Stimulated activated CD4-positive, alpha-beta T cell treated with anti-CD3 and anti-CD28 coated beads, Interleukin-12 subunit alpha, Interleukin-12 subunit beta, amount 100 ng/mL, for 24 hours (primary cell): ENCODE results near the gene USP19.
A peak's percentile ranks its signal among the peaks of the same experiment; 100 is the strongest.

ENCODE experiments used
- DNase-seq, 2 experiments: peaks; one replicate each; pipeline ENCODE4 v3.0.0-alpha.2; 2020; ENCODE audit warnings: low read depth in 2 of 2

The USP19 gene

GRCh38 chr3:49104427-49105291, 16.0 kb downstream of the USP19 start, which contains the start of gene QARS1:
QARS1 (minus strand) TSS chr3:49104757; CDS start chr3:49104733, 24 bp downstream.
- DNase-seq: peak; percentile 77 to 87

GRCh38 chr3:49104052-49104426, 16.6 kb downstream of the USP19 start:
- DNase-seq: no peak

GRCh38 chr3:49100046-49100615, 20.5 kb downstream of the USP19 start:
- DNase-seq: no peak

- DNase-seq: no peak
Observed at GRCh38 chr3:49098910-49099630, 21.6 kb downstream of the USP19 start.

GRCh38 chr3:49098429-49098828, 22.2 kb downstream of the USP19 start:
- no peak for DNase-seq

- peak; percentile 88 to 95 for DNase-seq
Observed at GRCh38 chr3:49093853-49094767, 26.5 kb downstream of the USP19 start, which contains the start of gene QRICH1. QRICH1 (minus strand) TSS chr3:49094071; CDS start chr3:49077017, 17,054 bp downstream.

- DNase-seq: peak; percentile 67 to 71
Observed at GRCh38 chr3:49092938-49093852, 27.4 kb downstream of the USP19 start.

GRCh38 chr3:49081429-49081828, 39.2 kb downstream of the USP19 start:
- no peak for DNase-seq

- no peak for DNase-seq
Observed at GRCh38 chr3:49079270-49079669, 41.4 kb downstream of the USP19 start.

- DNase-seq: no peak
Observed at GRCh38 chr3:49076646-49077045, 44.0 kb downstream of the USP19 start.

GRCh38 chr3:49076116-49076515, 44.5 kb downstream of the USP19 start:
- no peak for DNase-seq
